Activated CD4-positive, alpha-beta T cell treated with anti-CD3 and anti-CD28 coated beads, Interleukin-2, amount 50 U/mL, for 16 hours (primary cell): Measurements from ENCODE around the gene SAMD4A.
A peak's percentile ranks its signal among the peaks of the same experiment; 100 is the strongest.

Experiments used
- DNase-seq: peaks from one replicate; pipeline ENCODE4 v3.0.0-alpha.2; 2020

Gene SAMD4A

DNA sequence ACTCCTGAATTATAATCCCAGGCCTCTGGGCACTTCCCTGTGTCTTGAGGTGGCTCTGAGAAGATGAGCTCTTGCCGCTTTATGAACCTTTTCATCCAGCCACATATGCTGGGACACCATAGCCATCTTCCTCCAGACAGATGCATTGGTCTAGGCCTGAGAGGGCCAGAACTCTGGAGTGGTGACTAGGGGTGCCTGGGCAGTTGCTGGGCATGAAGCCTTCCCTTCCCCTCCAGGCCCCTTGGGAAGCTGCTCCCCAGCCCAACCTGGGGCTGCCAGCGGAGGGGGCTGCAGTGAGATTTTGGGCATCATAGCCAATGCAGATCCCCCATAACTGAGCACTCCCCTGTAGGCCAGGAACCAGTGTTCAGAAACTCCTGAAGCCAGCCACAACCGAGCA is 200.5 kb downstream of the SAMD4A start:
- DNase-seq, result no peak

DNA sequence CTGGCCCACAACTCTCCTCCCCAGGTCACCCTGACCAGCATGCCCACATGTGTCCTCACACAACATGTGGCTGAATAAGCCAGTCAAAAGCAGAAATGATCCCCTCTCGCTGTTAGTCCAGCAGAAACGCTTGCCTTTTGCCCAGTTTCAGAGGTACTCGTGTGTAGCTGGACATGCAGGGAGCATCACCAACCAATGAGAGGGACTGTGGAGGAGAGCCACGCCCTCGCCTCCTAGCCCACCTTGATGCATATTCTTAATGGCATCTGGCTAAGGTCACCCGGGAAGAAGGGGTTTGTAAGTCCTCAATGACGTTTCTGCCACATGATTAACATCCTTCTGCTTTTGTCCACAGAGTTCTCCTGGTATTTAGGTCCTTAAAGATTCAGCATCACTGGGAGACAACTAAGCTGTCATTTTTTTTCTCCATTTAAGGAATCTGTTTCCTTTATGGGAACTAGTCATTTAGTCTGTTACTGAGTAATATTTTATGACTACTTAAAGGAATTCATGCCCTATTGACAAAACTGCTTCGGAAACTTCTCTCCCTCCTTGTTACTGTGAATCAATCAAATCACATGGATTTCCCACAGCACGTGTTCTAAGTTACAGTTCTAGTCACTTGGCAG is 201.7 kb downstream of the SAMD4A start:
- no peak for DNase-seq

DNA sequence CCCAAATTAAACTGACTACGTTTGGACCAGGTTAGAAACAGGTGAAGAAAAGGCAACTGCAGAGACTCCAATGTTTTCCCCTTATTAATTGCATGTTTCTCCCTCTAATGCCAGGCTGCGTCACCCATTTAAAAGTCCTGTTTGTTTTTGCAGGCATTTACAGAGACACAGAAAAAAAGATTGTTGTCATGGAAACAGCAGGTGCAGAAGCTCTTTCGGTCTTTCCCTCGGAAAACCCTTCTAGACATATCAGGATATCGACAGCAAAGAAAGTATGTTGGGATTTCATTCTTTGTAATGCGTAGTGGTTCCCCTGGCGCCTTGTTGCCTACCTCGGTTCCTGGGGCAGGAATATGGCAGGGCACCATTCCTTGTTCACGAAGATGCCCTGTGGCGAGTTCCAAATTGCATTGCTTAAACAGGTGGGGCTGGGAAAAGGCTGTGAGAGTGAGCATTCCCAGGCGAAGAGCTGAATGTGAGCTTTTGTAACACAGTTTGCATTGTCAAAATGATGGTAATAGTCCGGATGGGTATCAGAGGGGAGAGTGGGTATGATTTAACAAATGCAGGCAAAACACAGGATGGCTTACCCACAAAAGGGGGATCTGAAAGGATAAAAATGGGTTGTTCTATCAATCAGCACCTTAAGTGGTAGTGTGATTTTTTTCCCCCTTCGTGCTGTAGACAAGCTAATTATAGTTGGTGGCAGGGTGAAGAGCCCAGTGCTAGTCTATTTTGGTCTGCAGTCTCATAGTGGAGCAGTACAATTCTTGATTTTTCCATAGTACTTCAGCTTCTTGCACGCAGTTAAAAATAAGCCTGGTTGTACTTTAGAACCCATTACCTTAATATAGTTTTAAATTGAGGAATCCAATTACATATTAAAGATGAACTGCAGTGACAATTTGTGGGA is 203.3 kb downstream of the SAMD4A start:
- DNase-seq, result no peak

DNA sequence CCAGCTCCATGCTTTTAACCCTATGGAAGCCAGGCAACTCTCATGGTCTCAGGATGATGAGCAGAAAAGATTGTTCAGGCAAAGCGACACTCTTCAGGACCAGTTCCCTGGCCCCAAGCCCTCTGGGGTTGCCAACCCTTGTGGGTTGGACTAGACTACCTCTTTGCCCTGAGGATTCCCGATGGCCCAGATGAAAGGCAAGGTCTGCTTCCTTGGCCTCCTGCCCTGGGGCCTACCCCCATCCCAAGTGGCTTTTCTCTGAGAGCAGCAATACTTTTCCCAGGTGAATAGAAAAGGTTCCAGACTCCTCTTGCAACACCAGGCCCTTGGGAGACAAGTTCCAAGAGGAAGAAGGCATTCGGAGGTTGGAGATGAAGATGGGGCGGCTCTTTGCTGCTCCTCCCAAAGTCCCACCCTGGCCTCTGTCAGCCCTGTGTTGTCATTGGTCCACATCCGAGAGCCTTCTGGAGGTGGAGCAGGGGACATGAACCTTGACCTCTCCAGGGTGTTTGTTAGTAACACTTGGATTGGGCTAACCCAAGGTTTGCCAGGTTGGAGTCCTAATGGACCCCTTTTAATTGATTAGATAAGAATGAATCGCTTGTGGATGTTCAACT is 204.6 kb downstream of the SAMD4A start:
- DNase-seq, result no peak

DNA sequence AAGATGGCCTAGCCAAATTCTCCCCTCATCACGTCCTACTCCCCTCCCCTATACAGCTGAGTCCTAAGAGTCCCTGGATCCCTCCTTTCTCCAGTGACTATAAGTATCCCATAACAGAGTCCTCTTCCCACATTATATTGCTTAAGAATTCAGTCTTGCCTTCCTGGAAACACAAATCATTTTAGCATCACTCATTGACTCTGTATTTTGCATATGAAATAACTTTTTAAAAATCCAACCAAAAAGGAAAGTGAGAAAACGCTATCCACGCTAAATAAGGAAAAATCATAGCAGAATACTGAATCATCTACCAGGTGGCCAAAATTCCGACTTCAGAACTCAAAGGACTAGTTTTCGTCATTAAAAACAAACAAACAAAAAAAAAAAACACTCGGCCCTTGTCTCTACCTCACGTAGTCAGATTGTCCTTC is 205.5 kb downstream of the SAMD4A start:
- DNase-seq, result no peak

DNA sequence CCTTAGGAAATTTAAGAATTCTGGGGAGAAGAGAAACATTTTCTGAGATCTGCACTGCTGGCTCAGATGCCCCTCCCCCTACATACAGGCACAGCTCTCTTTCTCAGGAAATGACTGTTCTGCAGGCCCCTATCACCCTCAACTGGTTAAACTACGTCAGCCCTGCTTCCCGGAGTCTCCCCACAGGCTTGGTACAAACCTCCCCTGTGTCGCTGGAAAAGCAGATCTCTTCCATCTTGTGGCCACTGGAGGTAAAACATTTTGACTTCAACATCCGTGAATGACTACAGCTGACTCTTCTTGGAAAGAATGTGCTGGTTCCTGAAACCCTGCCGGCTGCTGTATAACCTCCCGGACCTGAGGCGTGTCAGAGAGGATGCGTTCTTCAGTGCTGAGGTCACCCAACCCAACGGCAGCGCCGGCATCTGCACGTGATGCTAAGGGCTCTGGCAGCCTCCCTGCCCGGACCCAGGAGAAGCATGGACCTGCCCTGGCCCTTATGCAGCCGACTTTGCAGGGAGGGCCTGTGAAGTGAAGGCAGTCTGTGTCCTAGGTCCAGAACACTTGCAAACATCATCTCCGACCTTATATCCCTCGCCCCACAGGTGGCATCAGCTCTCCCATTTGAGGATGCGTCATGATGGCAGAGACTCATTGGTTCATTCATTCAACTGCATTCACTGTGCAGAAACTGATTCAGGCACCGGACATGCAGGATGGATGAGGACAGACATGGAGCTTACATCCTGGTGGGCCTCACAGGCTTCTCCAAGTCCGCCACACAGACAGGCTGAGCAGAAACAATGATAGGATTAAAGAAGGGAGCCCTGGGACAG is 206.5 kb downstream of the SAMD4A start:
- DNase-seq, result peak; percentile 96

DNA sequence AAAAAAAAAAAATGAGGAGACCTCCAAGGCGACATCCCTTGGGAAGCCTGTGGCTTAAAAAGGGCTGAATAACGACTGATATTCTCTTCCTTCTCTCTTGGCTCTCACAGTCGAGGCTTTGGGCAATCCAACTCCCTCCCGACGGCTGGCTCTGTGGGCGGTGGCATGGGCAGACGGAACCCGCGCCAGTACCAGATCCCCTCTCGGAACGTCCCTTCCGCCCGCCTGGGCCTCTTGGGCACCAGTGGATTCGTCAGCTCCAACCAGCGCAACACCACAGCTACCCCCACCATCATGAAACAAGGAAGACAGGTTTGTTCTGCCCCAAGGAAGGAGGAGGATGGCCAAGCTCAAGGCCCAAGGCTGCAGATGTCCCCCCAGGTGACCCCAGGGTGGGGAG is 207.9 kb downstream of the SAMD4A start:
- no peak for DNase-seq

DNA sequence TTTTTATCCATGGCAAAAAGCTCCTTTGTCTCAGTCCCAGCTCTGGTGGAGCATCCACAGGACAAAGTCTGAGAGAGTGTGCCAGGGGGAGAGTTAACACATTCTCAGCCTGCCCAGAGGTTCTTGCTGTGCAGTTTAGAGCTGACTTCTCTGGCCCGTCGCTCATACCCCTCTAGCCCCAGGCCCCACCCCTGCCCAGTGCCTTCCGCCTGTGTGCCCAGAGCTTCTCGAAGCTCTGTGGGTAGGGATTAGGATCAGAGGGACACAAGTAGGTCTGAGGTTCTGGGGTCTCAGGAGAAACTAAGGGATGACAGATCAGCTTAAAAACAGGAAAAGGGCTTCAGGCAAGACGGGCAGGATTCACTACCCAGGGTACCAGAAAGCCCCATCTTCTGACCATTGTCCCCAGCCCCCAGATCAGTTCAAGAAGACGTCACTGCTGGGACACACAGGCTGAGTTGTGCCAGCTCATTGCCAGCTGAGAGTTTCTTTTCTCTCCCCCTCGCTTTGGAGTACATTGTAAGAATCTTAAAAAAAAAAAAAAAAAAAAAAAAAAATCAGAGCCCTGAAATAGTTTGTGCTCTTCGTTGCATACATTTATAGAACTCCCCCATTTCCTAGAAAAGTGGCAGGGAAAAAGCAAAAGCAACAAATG is 208.7 kb downstream of the SAMD4A start:
- no peak for DNase-seq

DNA sequence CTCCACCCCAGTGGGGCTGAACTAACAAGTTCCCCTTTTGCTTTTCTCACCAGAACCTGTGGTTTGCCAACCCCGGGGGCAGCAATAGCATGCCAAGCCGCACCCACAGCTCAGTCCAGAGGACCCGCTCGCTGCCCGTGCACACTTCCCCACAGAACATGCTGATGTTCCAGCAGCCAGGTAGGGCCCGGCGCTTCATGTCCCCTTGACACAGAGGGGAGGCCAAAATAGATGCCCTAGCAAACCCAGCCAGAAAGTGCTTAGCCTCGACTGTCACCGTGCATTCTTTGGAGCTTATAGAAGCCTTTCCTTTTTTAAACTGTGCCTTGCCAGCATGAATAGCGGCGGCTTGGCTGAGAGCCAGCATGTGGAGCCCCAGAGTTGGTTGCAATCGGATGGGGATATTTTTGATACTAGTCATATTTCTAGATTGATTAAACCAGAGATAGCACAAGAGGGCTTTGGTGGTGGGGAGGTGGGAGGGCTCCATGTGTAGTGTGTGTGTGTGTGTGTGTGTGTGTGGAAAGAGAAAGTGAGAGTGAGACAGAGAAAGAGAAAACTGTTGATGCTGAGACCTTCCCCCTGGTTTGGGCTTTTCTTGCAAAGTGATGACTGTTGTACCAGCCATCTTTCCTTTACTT is 209.6 kb downstream of the SAMD4A start:
- peak; percentile 74 for DNase-seq

DNA sequence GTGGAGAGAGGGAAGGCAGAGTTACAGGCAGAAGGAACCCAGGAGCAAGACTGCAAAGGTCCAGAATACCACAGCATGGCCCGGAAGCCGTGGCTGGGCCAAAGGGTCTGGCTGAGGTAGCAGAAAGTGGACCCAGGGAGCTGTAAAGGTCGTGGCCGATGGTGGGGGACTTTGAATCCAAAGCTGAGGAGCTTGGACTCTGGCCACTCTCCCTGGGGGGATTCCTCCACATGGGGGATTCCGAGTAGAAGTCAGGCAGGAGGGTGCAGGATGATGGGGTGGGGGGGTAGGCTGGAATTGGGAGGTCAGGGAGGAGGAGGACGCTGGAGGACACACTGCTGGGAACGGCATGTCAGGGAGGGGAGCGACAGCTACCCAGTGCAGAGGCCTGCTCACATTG is 210.5 kb downstream of the SAMD4A start:
- no peak for DNase-seq

DNA sequence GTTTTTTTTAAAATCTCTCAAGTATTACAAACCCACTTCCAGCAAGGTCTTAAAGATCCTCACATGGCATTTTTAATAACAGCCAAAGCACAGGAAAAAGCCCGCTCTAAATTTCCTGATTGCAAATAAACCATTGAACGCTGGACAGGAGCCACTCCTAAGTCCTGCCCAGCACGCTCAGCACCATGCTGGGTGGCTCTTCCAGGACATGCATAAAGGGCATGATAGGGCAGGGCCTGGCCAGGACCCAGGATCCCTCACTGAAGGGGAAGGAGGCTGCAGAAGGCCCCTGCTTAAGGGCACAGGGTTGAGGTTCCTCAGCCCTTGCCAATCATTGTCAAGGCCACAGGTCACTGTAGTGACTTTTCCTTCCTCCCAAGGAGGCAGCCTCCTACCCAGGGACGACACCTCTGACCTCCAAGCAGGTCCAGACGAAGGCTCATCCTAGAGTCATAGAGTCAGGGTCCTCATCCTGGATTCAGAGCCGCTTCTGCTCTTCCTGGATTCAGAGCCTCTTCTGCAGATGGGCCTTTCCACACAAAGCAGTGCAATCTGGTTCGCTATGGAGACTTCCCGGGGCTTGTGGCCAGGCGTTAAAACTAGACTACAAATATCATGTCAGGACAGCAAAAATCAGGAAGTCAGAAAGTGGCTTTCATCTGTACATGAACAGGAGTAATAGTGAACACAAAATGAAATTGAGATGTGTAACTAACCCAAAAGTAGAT is 211.9 kb downstream of the SAMD4A start:
- DNase-seq, result no peak

DNA sequence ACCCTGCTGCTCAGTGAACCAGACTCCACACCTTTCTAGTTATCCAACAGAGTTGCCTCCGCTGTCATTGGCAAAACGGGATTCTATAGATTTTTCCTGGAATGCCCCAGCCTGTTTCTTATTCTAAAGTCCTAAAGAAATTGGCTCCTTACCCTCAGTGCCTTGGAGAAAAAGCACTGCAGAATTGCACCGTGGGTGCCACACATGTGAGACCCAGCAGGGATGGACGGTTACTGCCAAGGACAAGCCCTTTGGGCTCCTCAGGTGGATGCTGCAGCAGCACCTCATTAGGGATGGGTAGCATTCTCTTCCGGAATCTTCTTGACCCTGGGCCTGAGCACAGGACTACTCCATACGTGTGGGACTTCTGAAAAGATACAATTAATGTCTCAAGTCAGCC is 214.2 kb downstream of the SAMD4A start:
- DNase-seq, result no peak

DNA sequence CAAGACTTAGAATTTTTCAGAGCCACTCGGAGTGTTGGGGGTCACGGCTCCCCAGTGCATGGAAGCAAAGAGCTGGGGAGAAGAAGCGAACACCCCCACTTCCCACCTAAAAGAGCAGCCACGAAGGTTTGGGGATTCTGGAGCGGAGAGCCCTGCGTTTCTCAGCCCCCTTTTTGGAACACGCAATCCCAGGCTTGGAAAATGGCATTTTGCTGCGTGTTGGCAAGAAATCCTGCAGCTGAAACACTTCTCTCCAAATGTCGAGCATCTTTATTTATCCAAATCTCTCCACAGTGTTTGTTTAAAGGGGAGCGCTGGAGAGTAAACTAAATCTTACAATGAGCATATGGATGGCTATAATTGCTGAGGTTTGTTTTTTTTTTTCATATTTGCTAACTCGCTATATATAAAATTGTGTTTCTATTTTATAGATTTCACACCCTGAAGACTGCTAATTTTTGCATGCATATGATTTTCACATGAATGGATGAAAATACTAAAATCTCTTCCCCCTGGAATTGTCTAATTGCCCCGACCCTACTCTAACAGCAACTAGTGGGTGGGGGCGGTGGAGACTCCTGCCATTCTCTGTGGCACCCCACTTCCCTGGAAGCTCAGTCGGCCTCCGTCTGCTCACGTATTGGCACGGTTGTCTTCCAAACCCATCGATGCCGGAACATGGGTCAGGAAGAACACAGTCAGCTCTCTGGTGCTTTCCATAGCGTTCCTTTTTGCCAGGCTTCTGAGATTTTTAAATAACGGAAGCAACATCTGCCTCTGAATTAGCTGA is 215.2 kb downstream of the SAMD4A start:
- DNase-seq, result no peak

DNA sequence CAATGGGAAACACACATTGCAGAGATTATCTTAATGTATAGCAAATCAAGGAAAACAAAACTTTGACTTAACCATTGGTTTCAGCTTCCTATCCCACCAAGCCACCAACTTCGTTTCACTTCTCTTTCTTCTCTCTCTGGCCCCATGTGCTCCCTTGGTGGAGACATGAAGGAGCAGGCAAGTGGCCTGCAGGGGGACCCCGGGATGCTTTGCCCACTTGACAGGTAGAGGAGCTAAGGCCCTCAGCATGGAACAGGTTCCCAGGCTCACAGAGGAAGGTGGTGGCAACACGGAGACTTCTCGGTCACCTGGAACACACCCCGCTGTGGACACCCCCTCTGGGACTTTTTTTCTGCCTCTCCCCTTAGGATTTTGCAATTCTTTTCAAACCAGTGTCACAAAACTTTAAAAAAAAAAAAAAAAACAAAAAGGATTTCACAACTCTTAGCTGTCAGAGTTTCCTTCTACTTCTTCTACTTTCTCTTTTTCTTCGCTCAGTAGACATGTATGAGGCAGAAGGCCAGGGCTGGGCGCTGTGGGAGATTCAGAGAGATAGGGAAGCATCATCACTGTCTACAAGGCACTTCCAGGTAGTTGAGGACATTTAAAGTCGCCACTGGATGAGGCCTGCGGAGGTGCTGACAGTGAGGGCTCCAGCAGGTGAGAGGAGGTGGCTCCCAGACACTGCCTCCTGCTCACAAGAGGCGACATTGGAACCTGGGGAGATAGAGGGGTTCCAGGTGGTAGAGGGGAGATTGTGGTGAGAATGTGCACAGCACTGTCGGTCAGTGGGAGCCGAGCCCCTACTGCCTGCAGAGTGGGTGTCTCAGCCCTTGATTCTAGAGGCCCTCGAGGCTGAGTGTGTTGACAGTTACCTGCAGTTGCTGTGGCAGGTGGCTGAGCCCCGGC is 216.1 kb downstream of the SAMD4A start:
- DNase-seq, result no peak

DNA sequence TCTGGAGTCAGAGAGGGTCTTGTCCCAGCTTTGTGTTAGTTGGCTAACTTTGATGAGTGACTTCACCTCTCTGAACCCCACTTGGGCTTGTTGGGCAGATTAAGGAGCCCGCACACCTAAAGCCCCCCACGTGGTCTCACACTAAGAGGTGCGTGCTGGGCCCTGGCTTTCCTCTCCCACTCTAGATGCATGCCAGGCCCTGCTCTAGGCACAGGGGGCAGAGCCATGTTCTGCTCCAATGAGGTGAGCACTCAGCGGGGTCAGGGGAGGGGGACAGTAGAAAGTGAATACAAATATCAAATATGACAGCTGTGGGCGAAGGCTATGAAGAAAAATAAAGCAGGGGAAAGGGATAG is 216.7 kb downstream of the SAMD4A start:
- DNase-seq, result no peak

DNA sequence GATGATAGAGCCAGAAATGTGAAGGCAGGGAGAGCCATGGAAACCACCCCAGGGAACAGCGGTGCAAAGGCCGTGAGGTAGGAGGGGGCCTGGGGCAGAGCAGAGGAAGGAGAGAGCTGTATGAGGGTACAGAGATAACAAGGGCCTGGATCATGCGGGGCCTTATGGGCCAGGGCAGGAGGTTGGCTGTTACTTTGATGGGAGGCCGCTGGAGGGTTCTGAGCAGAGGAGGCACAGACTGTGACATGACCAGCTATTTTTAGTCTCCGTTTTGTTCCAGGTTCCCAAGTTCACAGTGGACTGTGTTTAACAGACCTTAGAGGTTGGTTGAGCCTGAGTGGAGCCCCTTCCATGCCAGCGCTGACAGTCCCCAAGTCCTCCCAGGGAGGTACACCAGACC is 217.1 kb downstream of the SAMD4A start:
- DNase-seq, result no peak

DNA sequence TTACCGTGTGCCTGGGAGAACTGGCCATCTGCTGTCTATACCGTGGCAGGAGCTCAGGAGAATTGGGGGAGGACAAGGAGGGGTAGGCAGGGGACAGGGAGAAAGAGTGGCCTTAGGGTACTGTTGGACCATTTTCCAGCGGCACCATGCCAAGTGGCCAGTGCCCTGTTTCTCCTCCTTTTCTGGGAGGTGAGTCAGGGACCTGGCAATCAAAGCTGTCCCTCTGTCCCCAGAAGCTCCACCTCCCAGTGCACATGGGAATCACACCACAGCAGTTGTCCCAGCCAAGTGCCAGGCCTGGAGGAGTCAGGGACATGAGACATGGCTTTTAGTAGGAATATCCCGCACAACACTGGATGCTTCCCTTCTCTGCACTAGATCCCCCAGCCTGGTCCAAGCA is 217.7 kb downstream of the SAMD4A start:
- no peak for DNase-seq

DNA sequence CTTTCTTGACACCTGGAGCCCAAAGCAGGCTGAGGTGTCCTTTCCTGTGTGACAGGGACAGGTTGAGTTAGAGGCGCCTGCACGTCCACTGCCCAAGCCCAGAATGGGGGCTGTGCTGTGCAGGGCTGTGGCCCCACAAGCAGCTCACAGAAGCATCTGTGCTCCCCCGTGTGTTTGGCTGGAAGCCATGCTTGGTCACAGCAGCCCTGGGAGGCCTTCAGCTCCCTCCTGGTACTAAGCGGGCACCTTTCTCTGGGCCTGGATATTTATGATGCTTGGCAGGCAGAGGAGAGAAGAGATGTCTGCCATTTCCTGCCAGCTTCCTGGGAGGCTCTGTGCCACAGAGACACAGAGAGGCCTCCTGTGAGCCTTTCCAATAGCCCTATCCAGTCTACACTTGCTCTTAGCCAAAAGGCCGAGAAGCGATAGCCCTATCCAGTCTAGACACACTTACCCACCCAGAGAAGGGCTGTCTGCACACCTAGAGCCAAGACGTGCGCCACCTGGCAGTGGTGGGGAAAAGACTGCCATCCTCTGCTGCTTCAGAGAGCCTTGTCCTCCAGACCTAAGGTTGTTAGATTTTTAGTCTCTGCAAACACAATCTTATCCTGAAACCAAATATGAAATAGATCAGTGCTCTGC is 218.3 kb downstream of the SAMD4A start:
- DNase-seq, result no peak
